Measurements from ENCODE around the gene SMARCB1. TPM values are rescaled to one million over a fixed set of nuclear protein-coding genes. Genes with fewer than 3 reads are reported as not detected.
A peak's percentile ranks its signal among the peaks of the same experiment; 100 is the strongest.
"Not testable (repeated sequence)": the region's sequence is repeated elsewhere in the genome, so short reads cannot be mapped to it uniquely, and the experiment has no call there.

The SMARCB1 gene
- total and polyA plus RNA-seq, 3 experiments from 2014 or later: 40.4 to 120 (median 113) TPM

DNA sequence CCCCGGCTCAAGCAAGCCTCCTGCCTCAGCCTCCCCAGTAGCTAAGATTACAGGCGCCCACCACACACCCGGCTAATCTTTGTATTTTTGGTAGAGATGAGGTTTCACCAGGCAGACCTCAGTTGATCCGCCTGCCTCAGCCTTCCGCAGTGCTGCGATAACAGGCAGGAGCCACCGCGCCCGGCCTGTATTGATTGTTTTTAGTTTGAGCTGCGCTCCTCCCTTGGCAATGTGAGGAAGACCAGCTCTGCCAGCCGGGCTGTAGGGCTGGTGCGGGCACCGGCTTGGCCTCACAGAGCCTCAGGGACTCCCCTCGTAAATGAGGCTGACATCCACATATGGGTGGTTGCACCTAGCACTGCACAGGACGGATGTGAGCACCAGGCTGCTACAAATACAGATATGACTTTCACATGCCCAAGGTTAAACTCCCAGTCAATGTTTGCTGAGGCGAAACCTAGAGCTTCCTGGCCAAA is 63.4 kb downstream of the SMARCB1 start:
- no peaks in the 10 kb centered on the region for H3K27me3 Mint-ChIP-seq
- Histone ChIP-seq H3K4me3 (ENCODE audit: low read length) (no peak overlapping the region), H3K36me3 (ENCODE audit: insufficient read depth, low read length) (no peaks in the 10 kb centered on the region), H3K27me3 (ENCODE audit: insufficient read depth, low read length, poor library complexity, severe bottlenecking) (no peaks in the 10 kb centered on the region), H3K4me1 (ENCODE audit: insufficient read depth, low read length) (no peaks in the 10 kb centered on the region), H3K27ac (ENCODE audit: low read depth, low read length) (no peak overlapping the region), H3K9me3 (ENCODE audit: low read length) (no peaks in the 10 kb centered on the region)
- DNase-seq: no peak
- H3K4me3 Mint-ChIP-seq: no peak overlapping the region
- peaks cover 0 to 6% (median 0%) of the 10 kb centered on the region in 3 donors for H3K4me1 Mint-ChIP-seq
- ChIA-PET CTCF (interaction anchor here (0.6 to 3.5 kb wide), 38 partner anchors 8 to 385 kb away, joined by 3 to 39 read pairs (median 4); partner anchors contain the start of genes C22orf15, DERL3, DRICH1 and SLC2A11), POLR2A (interaction anchor here (0.6 kb wide), 1 partner anchor 44 kb away, joined by 3 read pairs; the partner anchor contains the start of gene MIF)
- no peaks in the 10 kb centered on the region for H3K36me3 Mint-ChIP-seq
- no peak overlapping the region for H3K27ac Mint-ChIP-seq
- H3K9me3 Mint-ChIP-seq: no peaks in the 10 kb centered on the region

DNA sequence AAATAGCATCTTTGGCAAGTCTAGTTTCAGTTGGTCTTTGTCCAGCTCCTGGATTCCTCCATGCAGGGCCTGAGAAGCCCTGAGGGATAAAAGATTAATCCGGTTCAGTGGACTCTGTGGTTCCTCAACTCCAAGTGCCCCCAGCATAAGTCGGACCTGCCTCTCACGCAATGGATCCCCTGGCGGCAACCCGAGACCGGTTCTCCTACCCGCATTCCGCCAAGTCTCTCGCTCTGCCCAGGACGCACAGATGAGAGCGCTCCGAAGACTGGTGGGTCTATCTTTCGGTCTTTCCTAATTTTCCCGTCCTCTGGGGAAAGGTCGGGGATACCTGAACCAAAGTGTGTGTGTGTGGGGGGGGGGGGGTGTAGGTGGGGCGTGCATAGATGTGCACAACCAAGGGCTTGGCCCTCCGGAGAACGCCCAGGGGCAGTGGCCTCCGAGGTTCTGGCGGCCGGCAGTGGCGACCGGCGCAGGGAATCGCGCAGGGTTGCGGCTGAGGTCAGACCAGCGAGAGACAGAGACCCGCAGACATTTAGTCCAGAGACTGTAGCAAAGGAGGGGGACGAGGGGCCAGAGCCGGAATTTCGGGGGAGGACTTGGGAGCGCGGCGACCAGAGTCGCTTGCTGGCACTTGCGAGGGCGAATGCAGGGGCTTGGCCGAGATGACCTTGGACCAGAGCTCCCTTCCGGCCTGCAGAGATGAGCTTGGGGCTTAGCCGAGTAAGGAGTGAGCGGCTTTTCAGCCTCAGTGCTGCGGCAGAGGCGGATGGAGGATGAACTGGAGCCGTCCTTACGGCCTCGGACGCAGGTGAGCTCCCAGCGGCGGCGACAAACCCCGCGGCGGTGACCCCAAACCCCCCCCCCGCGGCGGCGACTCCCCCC is 70.2 kb downstream of the SMARCB1 start:
- POLR2A ChIA-PET: interaction anchor here (1.0 to 1.9 kb wide), 6 partner anchors 12 to 90 kb away, joined by 3 to 30 read pairs (median 5); partner anchors contain the start of genes CHCHD10, DERL3, MIF and MMP11

DNA sequence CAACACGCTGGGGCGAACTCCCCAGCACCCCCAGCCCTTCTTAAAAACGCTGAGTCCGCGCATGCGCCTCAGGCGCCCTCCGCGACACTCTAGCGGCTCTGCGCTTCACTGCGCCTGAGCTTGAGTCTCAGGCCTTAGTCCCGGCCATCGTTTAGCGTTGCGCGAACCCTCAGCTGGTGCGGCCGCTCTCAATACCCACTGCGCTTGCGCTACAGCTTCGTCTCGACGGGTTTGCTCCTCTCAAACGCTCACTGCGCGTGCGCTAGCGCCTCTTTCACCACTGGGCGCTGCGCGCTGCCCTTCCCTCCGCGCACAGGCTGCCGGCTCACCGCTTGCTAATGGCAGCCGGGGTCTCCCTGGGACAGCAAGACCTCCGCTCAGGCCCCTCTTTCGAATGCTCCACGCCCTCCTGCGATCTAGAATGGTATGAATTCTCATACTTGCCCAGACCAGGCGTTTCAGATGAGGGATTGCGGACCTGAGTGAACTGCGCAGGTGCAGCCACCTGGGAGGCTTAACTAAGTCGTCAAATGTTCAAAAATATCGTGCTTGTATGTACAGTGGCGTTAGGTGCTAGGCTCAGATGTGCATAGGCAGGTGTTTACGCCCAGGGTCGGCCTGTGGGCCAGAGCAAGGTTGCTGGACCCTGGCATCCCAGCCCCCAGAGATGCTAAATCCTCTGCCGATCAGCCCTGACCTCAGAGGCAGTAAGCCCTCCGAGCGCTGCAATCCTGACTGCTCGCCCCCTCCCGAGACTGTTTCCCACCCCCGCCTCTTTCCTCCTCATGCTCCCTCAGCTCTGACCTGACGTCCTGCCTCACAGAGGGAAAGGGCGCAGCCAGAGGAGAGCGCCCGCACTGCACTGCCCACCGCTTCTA is 71.1 kb downstream of the SMARCB1 start, which contains the start of gene SLC2A11:
Gene SLC2A11 (plus strand): TSS at position 270 of the 878 bp plus-strand sequence. CDS start 125 bp downstream, at position 395.
- H3K4me1 Mint-ChIP-seq: peaks cover 14 to 24% (median 21%) of the 10 kb centered on the region in 3 donors
- Histone ChIP-seq H3K9me3 (ENCODE audit: low read length) (no peaks in the 10 kb centered on the region), H3K36me3 (ENCODE audit: insufficient read depth, low read length) (no peaks in the 10 kb centered on the region), H3K4me3 (ENCODE audit: low read length) (peak within 1 kb of the TSS; percentile 82), H3K27me3 (ENCODE audit: insufficient read depth, low read length, poor library complexity, severe bottlenecking) (no peaks in the 10 kb centered on the region), H3K4me1 (ENCODE audit: insufficient read depth, low read length) (peaks cover 17% of the 10 kb centered on the region), H3K27ac (ENCODE audit: low read depth, low read length) (peak within 1 kb of the TSS; percentile 73)
- H3K4me3 Mint-ChIP-seq: peak within 1 kb of the TSS; percentile 92 to 98 (median 94)
- H3K27ac Mint-ChIP-seq: peak within 1 kb of the TSS; percentile 73 to 97 (median 90)
- CTCF ChIA-PET: interaction anchor here (0.7 to 4.8 kb wide), 10 partner anchors 7 to 141 kb away, joined by 3 to 39 read pairs (median 4); partner anchors contain the start of genes MIF and MMP11
- H3K27me3 Mint-ChIP-seq: no peaks in the 10 kb centered on the region
- no peaks in the 10 kb centered on the region for H3K9me3 Mint-ChIP-seq
- peak; percentile 86 to 96 (median 90) for DNase-seq
- POLR2A ChIA-PET: interaction anchor here (0.5 to 1.9 kb wide), 8 partner anchors 13 to 293 kb away, joined by 3 to 30 read pairs (median 5); partner anchors contain the start of genes CHCHD10, DERL3, MIF and MMP11
- peaks cover 1 to 8% (median 4%) of the 10 kb centered on the region in 3 donors for H3K36me3 Mint-ChIP-seq

More for the DNA sequence above, 70.2 kb downstream of the SMARCB1 start:
- no peaks in the 10 kb centered on the region for H3K9me3 Mint-ChIP-seq
- peak in 1 of 5 donors; percentile 15 for DNase-seq
- H3K36me3 Mint-ChIP-seq: peaks cover 0 to 8% (median 0%) of the 10 kb centered on the region in 3 donors
- H3K27me3 ChIP-seq (ENCODE audit: insufficient read depth, low read length, poor library complexity, severe bottlenecking): no peaks in the 10 kb centered on the region
- H3K4me3 Mint-ChIP-seq: peak overlapping the region; percentile 92 to 98 (median 94)
- peak overlapping the region; percentile 73 for H3K27ac ChIP-seq (ENCODE audit: low read depth, low read length)
- peaks cover 17% of the 10 kb centered on the region for H3K4me1 ChIP-seq (ENCODE audit: insufficient read depth, low read length)
- H3K4me1 Mint-ChIP-seq: peaks cover 14 to 24% (median 21%) of the 10 kb centered on the region in 3 donors
- H3K9me3 ChIP-seq (ENCODE audit: low read length): no peaks in the 10 kb centered on the region
- H3K4me3 ChIP-seq (ENCODE audit: low read length): peak overlapping the region; percentile 82
- H3K27ac Mint-ChIP-seq: peak overlapping the region; percentile 73 to 97 (median 90)
- CTCF ChIA-PET: interaction anchor here (0.5 to 4.8 kb wide), 9 partner anchors 8 to 140 kb away, joined by 3 to 39 read pairs (median 3); partner anchors contain the start of genes MIF and MMP11
- no peaks in the 10 kb centered on the region for H3K36me3 ChIP-seq (ENCODE audit: insufficient read depth, low read length)
- H3K27me3 Mint-ChIP-seq: no peaks in the 10 kb centered on the region

DNA sequence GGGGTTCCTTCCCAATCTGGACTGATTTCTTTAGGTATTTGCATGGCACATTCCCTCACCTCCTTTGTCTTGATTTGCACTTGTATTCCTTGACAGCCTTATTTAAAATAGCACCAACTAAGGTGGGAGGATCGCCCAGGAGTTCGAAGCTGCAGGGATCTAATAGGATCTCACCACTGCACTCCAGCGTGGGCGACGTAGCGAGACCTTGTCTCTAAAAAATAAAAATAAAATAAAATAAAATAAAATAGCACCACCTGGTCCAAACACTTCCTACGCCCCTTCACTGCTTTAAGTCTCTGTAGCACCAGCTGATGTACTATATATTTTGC is 71.7 kb downstream of the SMARCB1 start:
- no peaks in the 10 kb centered on the region for H3K27me3 Mint-ChIP-seq
- POLR2A ChIA-PET: interaction anchor here (0.6 to 1.5 kb wide), 3 partner anchors 14 to 36 kb away, joined by 3 to 4 read pairs (median 3); partner anchors contain the start of gene MIF

DNA sequence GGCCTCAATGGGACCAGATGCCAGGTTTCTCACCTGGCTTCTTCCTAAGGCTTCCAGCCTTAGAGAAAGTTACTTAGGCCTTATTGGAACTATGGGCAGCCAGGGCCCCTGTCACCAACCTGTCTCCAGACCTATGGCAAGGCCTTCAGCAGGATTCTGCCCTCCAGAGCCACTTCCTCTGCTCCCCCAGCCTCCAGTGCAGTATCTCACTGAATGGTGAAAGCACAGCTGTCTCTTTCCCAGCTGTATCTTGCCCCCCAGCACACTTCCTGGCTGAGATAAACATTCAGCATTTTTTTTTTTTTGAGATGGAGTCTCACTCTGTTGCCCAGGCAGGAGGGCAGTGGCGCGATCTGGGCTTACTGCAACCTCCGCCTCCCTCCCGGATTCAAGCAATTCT is 72.4 kb downstream of the SMARCB1 start:
- no peak for DNase-seq
- H3K4me3 Mint-ChIP-seq: peak overlapping the region; percentile 43 to 98 (median 93)
- peaks cover 4 to 9% (median 7%) of the 10 kb centered on the region in 3 donors for H3K36me3 Mint-ChIP-seq
- no peaks in the 10 kb centered on the region for H3K36me3 ChIP-seq (ENCODE audit: insufficient read depth, low read length)
- peak overlapping the region in 3 of 8 donors; percentile 47 to 73 (median 60) for H3K27ac Mint-ChIP-seq
- no peaks in the 10 kb centered on the region for H3K9me3 ChIP-seq (ENCODE audit: low read length)
- no peaks in the 10 kb centered on the region for H3K27me3 ChIP-seq (ENCODE audit: insufficient read depth, low read length, poor library complexity, severe bottlenecking)
- H3K9me3 Mint-ChIP-seq: no peaks in the 10 kb centered on the region
- CTCF ChIA-PET: interaction anchor here (1.0 to 4.8 kb wide), 4 partner anchors 9 to 35 kb away, joined by 3 to 39 read pairs (median 16); partner anchors contain the start of gene MIF
- H3K27me3 Mint-ChIP-seq: no peaks in the 10 kb centered on the region
- no peak overlapping the region for H3K4me3 ChIP-seq (ENCODE audit: low read length)
- peaks cover 17% of the 10 kb centered on the region for H3K4me1 ChIP-seq (ENCODE audit: insufficient read depth, low read length)
- peaks cover 14 to 24% (median 21%) of the 10 kb centered on the region in 3 donors for H3K4me1 Mint-ChIP-seq
- POLR2A ChIA-PET: interaction anchor here (1.2 kb wide), 1 partner anchor 35 kb away, joined by 3 read pairs; the partner anchor contains the start of gene MIF
- no peak overlapping the region for H3K27ac ChIP-seq (ENCODE audit: low read depth, low read length)

More for the DNA sequence above, 71.7 kb downstream of the SMARCB1 start:
- no peak for DNase-seq
- no peaks in the 10 kb centered on the region for H3K36me3 ChIP-seq (ENCODE audit: insufficient read depth, low read length)
- H3K9me3 ChIP-seq (ENCODE audit: low read length): no peaks in the 10 kb centered on the region
- H3K27ac ChIP-seq (ENCODE audit: low read depth, low read length): peak overlapping the region; percentile 73
- Mint-ChIP-seq H3K9me3 (no peaks in the 10 kb centered on the region), H3K4me3 (peak overlapping the region; percentile 92 to 98 (median 94)), H3K36me3 (peaks cover 4 to 8% (median 7%) of the 10 kb centered on the region in 3 donors), H3K4me1 (peaks cover 14 to 24% (median 21%) of the 10 kb centered on the region in 3 donors), H3K27ac (peak overlapping the region; percentile 73 to 97 (median 90))
- CTCF ChIA-PET: interaction anchor here (1.0 to 4.8 kb wide), 5 partner anchors 8 to 87 kb away, joined by 3 to 39 read pairs (median 10); partner anchors contain the start of genes MIF and MMP11
- no peaks in the 10 kb centered on the region for H3K27me3 ChIP-seq (ENCODE audit: insufficient read depth, low read length, poor library complexity, severe bottlenecking)
- peak overlapping the region; percentile 82 for H3K4me3 ChIP-seq (ENCODE audit: low read length)
- peaks cover 17% of the 10 kb centered on the region for H3K4me1 ChIP-seq (ENCODE audit: insufficient read depth, low read length)

DNA sequence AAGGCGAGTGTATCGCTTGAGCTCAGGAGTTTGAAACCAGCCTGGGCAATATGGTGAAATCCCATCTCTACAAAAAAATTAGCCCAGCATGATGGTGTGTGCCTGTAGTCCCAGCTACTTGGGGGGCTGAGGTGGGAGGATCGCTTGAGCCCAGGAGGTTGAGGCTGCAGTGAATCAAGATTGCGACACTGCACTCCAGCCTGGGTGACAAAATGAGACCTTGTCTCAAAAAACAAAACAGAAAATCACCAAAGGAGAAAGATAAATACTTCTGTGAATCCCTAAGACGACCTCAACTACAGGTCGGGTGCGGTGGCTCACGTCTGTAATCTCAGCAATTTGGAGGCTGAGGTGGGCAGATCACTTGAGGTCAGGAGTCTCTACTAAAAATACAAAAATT is 73.4 kb downstream of the SMARCB1 start:
- POLR2A ChIA-PET; H3K9me3 Mint-ChIP-seq; H3K27ac ChIP-seq (ENCODE audit: low read depth, low read length); H3K36me3 Mint-ChIP-seq; H3K9me3 ChIP-seq (ENCODE audit: low read length); H3K27me3 Mint-ChIP-seq; DNase-seq; H3K27ac Mint-ChIP-seq; H3K27me3 ChIP-seq (ENCODE audit: insufficient read depth, low read length, poor library complexity, severe bottlenecking); H3K4me3 ChIP-seq (ENCODE audit: low read length); H3K36me3 ChIP-seq (ENCODE audit: insufficient read depth, low read length): not testable (repeated sequence)
- peak overlapping the region in 1 of 7 donors; percentile 18 for H3K4me3 Mint-ChIP-seq
- CTCF ChIA-PET: interaction anchor here (2.0 to 4.8 kb wide), 2 partner anchors 12 to 34 kb away, joined by 6 to 39 read pairs; partner anchors contain the start of gene MIF
- H3K4me1 Mint-ChIP-seq: peaks cover 14 to 24% (median 21%) of the 10 kb centered on the region in 3 donors
- H3K4me1 ChIP-seq (ENCODE audit: insufficient read depth, low read length): peaks cover 17% of the 10 kb centered on the region

DNA sequence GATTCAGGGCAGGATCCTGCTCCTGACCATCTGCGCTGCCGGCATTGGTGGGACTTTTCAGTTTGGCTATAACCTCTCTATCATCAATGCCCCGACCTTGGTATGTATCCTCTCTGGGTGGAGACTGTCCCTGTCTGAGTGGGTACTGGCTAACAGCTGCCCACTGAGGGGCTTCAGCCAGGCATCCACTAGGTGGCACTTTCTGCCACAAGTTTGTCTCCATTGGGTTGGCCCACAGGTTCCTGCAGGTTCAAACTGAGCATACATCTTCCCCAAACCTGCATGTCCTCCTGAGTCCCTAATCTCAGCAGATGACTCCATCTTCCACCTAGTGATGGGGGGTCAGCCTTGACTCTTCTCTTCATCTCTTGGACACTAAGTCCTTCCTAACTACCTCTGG is 75.3 kb downstream of the SMARCB1 start:
- Mint-ChIP-seq H3K9me3 (no peaks in the 10 kb centered on the region), H3K4me1 (peaks cover 12 to 18% (median 16%) of the 10 kb centered on the region in 3 donors), H3K27ac (peak overlapping the region in 3 of 8 donors; percentile 21 to 33 (median 24)), H3K27me3 (no peaks in the 10 kb centered on the region), H3K4me3 (peak overlapping the region in 1 of 7 donors; percentile 55), H3K36me3 (peaks cover 9 to 14% (median 12%) of the 10 kb centered on the region in 3 donors)
- ChIA-PET CTCF (interaction anchor here (1.2 to 2.0 kb wide), 3 partner anchors 11 to 32 kb away, joined by 4 to 6 read pairs (median 5); partner anchors contain the start of gene MIF), POLR2A (no interaction called here)
- H3K4me1 ChIP-seq (ENCODE audit: insufficient read depth, low read length): peaks cover 13% of the 10 kb centered on the region
- H3K27me3 ChIP-seq (ENCODE audit: insufficient read depth, low read length, poor library complexity, severe bottlenecking): no peaks in the 10 kb centered on the region
- H3K4me3 ChIP-seq (ENCODE audit: low read length): no peak overlapping the region
- H3K27ac ChIP-seq (ENCODE audit: low read depth, low read length): no peak overlapping the region
- no peaks in the 10 kb centered on the region for H3K36me3 ChIP-seq (ENCODE audit: insufficient read depth, low read length)
- no peak for DNase-seq
- H3K9me3 ChIP-seq (ENCODE audit: low read length): no peaks in the 10 kb centered on the region

All from CD8-positive, alpha-beta memory T cell (primary cell).